Measurements from ENCODE around the gene PLA2G4A. TPM values are rescaled to one million over a fixed set of nuclear protein-coding genes. Genes with fewer than 3 reads are reported as not detected.

PLA2G4A gene
- total RNA-seq, 2 experiments from 2014 or later = not detected

DNA sequence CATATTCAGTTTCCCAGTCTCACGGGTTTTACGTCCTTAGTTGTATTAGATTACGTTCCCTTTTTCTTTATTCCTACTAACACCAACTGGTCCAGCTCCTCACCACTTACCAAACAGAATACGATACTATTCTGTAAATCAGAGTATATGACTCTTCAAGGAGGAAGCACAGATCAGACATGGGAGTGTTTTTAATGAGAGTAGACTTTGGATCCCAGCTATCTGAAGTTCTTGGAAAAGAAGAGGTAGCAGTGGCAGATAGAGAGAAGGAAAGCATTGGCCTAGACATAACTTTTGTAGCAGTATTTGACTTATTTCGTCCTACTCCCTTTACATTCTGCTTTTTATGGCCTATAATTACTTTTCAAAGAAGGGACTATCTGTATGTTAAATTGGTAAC lies 24.1 kb upstream of the PLA2G4A start:
- H3K4me1 ChIP-seq (ENCODE audit: insufficient read depth, low read length) = no peaks in the 10 kb centered on the region
- no peak overlapping the region for H3K4me3 ChIP-seq (ENCODE audit: low read length)
- no peaks in the 10 kb centered on the region for H3K36me3 ChIP-seq (ENCODE audit: insufficient read depth, low read length)
- ChIA-PET POLR2A (no interaction called here), CTCF (no interaction called here)
- no peaks in the 10 kb centered on the region for H3K4me1 Mint-ChIP-seq (ENCODE audit: low read depth)
- TF ChIP-seq, protein P1, sequence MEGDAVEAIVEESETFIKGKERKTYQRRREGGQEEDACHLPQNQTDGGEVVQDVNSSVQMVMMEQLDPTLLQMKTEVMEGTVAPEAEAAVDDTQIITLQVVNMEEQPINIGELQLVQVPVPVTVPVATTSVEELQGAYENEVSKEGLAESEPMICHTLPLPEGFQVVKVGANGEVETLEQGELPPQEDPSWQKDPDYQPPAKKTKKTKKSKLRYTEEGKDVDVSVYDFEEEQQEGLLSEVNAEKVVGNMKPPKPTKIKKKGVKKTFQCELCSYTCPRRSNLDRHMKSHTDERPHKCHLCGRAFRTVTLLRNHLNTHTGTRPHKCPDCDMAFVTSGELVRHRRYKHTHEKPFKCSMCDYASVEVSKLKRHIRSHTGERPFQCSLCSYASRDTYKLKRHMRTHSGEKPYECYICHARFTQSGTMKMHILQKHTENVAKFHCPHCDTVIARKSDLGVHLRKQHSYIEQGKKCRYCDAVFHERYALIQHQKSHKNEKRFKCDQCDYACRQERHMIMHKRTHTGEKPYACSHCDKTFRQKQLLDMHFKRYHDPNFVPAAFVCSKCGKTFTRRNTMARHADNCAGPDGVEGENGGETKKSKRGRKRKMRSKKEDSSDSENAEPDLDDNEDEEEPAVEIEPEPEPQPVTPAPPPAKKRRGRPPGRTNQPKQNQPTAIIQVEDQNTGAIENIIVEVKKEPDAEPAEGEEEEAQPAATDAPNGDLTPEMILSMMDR (IDR thresholded peaks at IDR 0.05) = no peak
- no peaks in the 10 kb centered on the region for H3K36me3 Mint-ChIP-seq (ENCODE audit: low read depth)
- no peak overlapping the region for H3K27ac Mint-ChIP-seq
- no peaks in the 10 kb centered on the region for H3K27me3 Mint-ChIP-seq
- ATAC-seq (ENCODE audit: poor library complexity) (no peak), DNase-seq (no peak)
- no peaks in the 10 kb centered on the region for H3K27me3 ChIP-seq (ENCODE audit: control insufficient read depth in 1 of 2, insufficient read depth in 2 of 2, low read length in 2 of 2)
- H3K27ac ChIP-seq (ENCODE audit: low read depth in 1 of 2, low read length in 2 of 2) = no peak overlapping the region
- intact Hi-C loops (cut with DNase I, micrococcal nuclease) = no loop called here
- no peaks in the 10 kb centered on the region for H3K9me3 ChIP-seq (ENCODE audit: control insufficient read depth in 1 of 2, insufficient read depth in 1 of 2, low read length in 2 of 2)
- H3K4me3 Mint-ChIP-seq = no peak overlapping the region
- no peaks in the 10 kb centered on the region for H3K9me3 Mint-ChIP-seq

- TF ChIP-seq, protein P1 (IDR thresholded peaks at IDR 0.05) = no peak
- H3K36me3 Mint-ChIP-seq (ENCODE audit: low read depth) = no peaks in the 10 kb centered on the region
- H3K4me1 ChIP-seq (ENCODE audit: insufficient read depth, low read length) = no peaks in the 10 kb centered on the region
- H3K4me3 ChIP-seq (ENCODE audit: low read length) = no peak overlapping the region
- DNase-seq = no peak
- no peak overlapping the region for H3K27ac Mint-ChIP-seq
- no peaks in the 10 kb centered on the region for H3K27me3 Mint-ChIP-seq
- no peak for ATAC-seq (ENCODE audit: poor library complexity)
- H3K27me3 ChIP-seq (ENCODE audit: control insufficient read depth in 1 of 2, insufficient read depth in 2 of 2, low read length in 2 of 2) = no peaks in the 10 kb centered on the region
- POLR2A ChIA-PET = no interaction called here
- CTCF ChIA-PET = interaction anchor here (0.6 kb wide), 1 partner anchor 121 kb away, joined by 3 read pairs; no protein-coding TSS in a partner anchor
- no peak overlapping the region for H3K4me3 Mint-ChIP-seq
- H3K9me3 ChIP-seq (ENCODE audit: control insufficient read depth in 1 of 2, insufficient read depth in 1 of 2, low read length in 2 of 2) = no peaks in the 10 kb centered on the region
- H3K36me3 ChIP-seq (ENCODE audit: insufficient read depth, low read length) = no peaks in the 10 kb centered on the region
- intact Hi-C loops (cut with DNase I, micrococcal nuclease) = no loop called here
- H3K9me3 Mint-ChIP-seq = no peaks in the 10 kb centered on the region
- H3K4me1 Mint-ChIP-seq (ENCODE audit: low read depth) = no peaks in the 10 kb centered on the region
- H3K27ac ChIP-seq (ENCODE audit: low read depth in 1 of 2, low read length in 2 of 2) = no peak overlapping the region
These were observed 22.3 kb upstream of the PLA2G4A start for GRCh38 chr1:186806477-186806876.

DNA sequence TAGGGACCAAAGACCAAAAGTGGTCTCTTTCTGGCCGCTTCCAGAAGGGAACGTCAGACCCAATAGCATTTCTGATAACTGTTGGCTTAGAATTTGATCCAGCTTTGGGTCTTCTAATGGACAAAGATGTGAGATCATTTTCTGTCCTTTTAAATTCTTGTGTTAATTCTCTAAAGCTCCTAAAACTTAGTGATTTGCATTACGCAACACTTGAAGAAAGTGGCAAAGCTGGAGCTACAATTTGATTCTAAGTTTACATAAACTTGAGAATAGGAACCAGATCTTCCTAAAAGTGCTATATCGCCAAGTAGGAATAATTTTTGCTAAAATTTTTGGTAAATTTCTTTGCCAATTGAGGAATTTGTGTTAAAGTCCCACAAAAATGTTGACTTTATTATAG lies 21.6 kb upstream of the PLA2G4A start:
- Histone ChIP-seq H3K27ac (ENCODE audit: low read depth in 1 of 2, low read length in 2 of 2) (no peak overlapping the region), H3K36me3 (ENCODE audit: insufficient read depth, low read length) (no peaks in the 10 kb centered on the region), H3K9me3 (ENCODE audit: control insufficient read depth in 1 of 2, insufficient read depth in 1 of 2, low read length in 2 of 2) (no peaks in the 10 kb centered on the region), H3K27me3 (ENCODE audit: control insufficient read depth in 1 of 2, insufficient read depth in 2 of 2, low read length in 2 of 2) (no peaks in the 10 kb centered on the region), H3K4me3 (ENCODE audit: low read length) (no peak overlapping the region), H3K4me1 (ENCODE audit: insufficient read depth, low read length) (no peaks in the 10 kb centered on the region)
- TF ChIP-seq, protein P1 (IDR thresholded peaks at IDR 0.05) = no peak
- intact Hi-C loops (cut with DNase I, micrococcal nuclease) = no loop called here
- no peaks in the 10 kb centered on the region for H3K36me3 Mint-ChIP-seq (ENCODE audit: low read depth)
- ATAC-seq (ENCODE audit: poor library complexity) (no peak), DNase-seq (no peak)
- no peak overlapping the region for H3K27ac Mint-ChIP-seq
- H3K27me3 Mint-ChIP-seq = no peaks in the 10 kb centered on the region
- H3K9me3 Mint-ChIP-seq = no peaks in the 10 kb centered on the region
- CTCF ChIA-PET = interaction anchor here (0.6 kb wide), 1 partner anchor 122 kb away, joined by 3 read pairs; no protein-coding TSS in a partner anchor
- no peaks in the 10 kb centered on the region for H3K4me1 Mint-ChIP-seq (ENCODE audit: low read depth)
- H3K4me3 Mint-ChIP-seq = no peak overlapping the region
- POLR2A ChIA-PET = no interaction called here

Data from CD4-positive, alpha-beta T cell (primary cell).